KG1 (cell line): ENCODE data around the gene ZNF536.

Experiments
- DNase-seq: peaks from one replicate; lab custom pipeline; 2025; lab: John Stamatoyannopoulos, UW

The ZNF536 gene

DNA sequence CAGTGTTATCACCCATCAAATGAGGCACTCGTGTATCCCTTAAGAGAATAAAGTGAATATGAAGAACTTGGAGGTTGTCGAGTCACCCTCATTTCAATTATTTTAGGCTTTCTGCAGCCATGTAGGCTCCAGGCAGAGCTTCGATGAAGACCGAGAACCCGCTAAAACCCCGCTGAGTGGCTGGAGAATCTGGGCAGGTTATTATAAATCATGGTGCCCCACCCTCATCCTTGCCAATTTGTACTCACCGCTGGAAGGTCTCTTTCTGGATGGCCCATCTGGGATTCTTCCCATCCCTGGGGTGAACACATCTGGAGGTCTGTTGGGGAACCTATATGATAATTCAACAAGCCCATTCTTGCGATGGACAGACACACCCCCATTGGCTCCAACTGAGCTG lies 190.8 kb downstream of the ZNF536 start:
- no peak for DNase-seq

DNA sequence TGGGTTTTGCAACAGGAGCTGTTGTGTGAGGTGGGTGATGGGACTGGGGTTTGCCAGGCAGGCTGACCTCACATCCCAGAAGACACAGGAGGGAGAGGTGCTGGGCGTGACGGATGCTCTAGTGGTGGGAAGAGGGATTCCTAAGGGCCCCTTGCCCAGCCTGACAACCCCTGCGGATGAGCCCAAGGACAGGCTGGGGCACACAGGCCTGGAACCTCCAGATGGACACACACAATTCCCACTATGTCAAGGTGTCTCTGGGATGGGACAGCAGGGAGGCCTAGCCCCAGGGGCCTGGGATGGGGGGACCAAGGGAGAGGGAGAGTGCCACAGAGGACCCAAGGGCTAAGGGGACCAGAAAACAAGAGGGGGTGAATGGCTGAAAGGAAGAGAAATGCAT lies 191.5 kb downstream of the ZNF536 start:
- no peak for DNase-seq

DNA sequence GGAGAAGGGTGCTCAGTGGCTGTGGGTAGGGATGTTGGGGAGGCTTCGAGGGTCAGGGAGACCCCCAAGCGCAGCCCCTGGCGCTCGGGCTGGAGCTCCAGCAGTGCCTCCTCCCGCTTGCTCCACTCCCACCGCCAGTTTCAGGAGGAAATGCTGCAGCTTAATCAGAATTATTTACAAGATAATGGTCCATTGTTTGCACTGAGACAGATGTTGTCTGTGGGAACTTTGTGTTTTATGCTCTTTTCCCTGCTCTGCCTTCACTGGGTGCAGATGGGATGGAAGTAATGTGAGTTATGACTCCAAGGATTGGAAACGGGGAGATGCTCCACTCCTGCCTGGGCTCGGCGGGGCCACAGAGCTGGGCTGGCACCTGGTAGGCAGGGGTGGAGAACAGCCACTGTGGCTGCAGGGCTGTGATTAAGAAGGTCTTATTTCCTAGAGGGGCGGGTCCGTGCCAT lies 192.4 kb downstream of the ZNF536 start:
- no peak for DNase-seq

DNA sequence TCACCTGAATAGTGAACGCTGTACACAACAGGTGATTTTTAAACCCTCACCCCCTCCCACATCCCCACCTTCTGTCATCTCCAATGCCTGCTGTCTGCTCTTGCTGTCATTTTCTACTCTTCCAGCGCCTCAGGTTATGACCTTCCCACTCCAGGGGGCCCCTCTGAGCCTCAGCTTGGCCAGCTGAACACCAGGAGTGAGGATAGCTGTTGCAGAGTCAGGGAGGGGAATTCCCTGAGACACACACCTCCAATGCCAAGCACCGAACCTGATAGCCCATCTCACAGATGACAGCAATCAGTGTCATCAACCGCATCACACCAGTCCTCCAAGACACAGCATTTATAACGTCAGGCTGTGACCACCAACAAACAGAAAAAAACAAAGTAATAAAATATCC lies 193.5 kb downstream of the ZNF536 start:
- DNase-seq, result no peak

DNA sequence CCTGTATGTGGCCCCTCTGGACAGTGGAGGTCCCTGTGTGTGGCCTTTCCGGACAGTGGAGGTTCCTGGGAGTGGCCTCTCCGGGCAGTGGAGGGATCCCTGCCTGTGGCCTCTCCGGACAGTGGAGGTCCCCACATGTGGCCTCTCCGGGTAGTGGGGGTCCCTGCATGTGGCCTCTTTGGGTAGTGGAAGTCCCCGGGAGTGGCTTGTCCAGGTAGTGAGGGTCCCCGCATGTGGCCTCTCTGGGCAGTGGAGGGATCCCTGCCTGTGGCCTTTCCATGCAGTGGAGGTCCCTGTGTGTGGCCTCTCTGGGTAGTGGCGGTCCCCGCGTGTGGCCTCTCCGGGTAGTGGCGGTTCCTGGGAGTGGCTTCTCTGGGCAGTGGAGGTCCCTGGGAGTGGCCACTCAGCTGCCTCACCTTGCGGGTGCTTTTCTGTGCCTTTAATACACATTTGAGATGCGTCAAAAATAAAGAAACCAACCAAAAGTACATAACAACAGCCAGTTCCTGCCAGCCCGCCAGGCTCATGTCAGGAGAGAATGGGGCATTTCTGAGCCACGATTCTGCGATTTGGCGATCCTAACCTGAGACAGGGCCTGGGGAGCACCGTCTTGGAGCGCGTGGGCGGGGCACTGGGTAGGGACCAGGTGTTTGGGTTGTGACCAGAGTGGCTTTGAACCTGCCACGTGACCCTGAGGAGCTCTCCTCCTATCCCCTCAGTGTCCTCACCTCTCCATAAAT lies 194.7 kb downstream of the ZNF536 start:
- DNase-seq, result no peak

DNA sequence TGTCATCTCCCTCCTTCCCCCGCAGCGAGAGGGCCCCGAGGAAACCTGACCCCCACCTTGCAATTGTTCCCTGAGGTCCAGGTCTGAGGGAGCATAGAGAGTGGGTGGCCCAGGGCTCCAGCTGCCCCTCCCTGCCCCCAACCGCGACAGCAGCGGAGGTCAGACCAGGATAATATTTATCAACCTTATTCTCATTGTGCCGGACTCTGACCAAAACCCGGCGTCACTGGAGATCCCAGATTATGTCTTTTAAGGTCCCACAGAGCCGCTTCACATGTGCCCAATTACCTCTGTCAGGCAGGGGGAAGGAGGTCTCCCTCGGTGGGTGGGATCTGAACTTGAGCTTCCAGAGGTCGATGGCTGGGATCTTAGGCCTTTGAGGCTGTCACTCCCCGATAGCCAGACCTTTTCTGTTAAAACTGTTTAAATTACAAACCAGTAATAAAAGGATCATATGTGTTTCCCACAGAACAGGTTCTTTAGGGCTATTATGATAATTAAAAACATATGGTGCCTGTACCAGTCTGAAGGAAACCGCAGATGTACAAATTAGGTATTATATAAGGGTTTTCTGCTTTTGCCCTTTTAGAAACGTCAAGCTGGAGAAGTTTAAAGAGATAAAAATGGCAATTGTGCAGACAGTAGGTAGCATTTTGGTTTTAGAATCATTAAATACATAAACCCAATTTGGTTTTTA lies 195.5 kb downstream of the ZNF536 start:
- no peak for DNase-seq

DNA sequence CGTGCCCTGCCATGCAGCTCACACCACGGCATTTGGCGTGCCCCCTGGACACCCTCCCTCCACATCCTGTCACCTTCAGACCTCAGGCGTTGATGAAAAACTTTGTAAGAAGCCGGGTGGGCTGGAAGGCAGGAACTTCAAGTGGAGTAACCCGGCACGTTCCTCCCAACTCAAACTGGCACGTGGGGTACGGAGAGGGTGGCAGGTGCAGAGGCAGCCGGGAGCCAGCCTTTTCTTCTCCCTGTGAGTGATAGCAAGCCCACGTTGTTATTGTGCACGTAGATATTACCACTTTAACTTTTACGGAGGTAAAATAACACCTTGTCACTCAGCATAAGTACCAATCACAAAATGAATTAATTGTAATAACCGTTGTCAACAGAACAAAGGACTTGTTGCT lies 198.0 kb downstream of the ZNF536 start:
- DNase-seq, result no peak

DNA sequence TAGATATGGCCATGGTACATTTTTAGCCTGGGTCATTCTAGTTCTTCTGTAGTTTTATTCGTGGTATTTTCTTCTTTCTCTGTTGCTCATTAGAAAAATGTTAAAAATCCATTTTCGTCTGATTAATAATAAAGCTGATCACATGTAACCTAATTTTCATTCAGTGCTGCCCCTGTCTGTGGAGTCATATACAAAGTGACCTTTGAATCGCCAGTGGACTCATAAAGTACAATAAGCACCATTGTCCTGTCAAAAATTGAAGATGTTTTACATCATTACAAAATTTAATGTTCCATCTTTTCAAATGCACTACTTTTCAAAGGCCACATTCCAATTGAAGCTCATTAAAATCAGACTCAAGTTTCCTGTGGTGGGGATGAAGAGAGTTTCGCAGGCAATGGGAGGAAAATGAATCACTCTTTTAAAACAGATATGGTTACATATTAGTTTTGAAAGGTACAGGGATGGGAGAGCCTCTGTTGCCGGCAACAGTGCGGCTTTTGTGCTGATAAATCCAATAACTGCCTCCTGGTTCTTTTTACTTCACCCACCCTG lies 205.4 kb downstream of the ZNF536 start:
- no peak for DNase-seq

DNA sequence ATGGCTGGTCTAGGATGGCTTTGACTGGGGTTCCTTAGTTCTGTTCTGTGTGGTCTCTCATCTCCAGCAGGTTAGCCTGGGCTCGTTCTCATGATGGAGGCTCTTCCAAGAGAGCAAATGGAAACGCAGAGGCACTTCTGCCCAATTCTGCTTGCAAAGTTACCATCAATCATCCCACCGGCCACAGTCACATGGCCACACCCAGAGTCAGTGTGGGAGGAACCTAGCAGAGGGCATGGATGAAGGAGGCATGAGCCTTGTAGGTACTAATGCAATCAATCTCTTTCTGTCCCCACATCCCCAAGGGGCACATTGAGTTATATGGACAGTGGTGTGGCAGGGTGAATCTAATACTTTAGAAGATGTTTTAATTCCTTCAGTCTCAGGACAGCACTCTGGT lies 207.2 kb downstream of the ZNF536 start:
- no peak for DNase-seq

DNA sequence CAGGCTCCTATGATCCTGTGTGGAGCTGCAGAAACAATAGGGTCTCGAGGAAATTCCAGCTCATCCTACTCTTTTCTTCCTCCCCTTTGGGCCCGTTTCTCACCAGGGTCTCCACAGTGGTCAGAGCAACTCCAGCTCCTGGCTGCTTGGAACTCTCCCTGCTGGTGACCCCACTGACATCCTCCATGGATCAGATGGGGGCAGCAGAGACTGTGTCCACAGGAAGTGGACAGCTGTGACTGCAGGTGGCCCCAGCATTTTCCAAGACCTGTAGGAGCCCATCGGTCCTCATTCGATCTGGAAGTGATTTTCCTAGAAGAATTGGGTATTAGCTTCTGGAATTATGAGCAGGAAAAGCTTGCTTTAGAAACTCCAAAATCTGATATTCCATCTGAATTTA lies 208.5 kb downstream of the ZNF536 start:
- DNase-seq, result no peak

DNA sequence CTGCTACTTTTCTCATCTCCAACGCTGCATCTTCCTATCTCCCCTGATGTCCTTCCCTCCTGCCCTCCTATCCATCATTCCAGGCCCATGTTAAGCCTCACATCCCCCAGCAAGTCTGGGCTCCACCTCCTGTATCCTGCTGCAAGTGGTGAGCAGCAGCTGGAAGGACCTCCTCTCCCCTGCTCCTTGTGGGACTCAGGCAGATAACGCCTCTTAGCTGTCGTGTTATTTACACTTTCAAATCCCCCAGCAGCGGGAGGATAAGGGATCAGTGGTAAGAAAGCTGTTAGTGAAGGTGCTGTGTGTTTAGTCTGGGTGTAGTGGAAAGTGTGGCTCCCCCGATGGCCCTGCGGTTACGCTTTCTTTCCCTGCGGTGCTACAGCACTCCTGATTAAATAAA lies 211.9 kb downstream of the ZNF536 start:
- no peak for DNase-seq

DNA sequence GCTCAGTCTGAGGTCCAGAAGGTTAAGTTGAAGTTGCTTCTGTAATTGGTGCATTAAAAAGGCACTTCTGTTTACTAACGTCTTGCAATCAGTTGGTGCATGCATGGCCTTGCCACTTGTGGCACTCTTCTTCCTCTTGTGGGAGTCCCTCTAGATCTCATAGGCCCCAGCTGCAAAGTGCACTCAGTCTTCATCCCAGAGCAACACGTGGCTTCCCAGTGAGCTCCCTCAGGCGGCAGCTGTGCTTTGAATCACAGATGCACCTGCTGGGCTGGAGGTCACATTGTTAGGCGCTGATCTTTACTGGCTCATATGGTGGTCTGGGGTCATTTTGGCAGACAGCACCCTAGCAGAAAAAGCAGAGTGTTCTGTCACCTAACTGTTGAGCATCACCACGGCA lies 215.7 kb downstream of the ZNF536 start:
- DNase-seq, result no peak

DNA sequence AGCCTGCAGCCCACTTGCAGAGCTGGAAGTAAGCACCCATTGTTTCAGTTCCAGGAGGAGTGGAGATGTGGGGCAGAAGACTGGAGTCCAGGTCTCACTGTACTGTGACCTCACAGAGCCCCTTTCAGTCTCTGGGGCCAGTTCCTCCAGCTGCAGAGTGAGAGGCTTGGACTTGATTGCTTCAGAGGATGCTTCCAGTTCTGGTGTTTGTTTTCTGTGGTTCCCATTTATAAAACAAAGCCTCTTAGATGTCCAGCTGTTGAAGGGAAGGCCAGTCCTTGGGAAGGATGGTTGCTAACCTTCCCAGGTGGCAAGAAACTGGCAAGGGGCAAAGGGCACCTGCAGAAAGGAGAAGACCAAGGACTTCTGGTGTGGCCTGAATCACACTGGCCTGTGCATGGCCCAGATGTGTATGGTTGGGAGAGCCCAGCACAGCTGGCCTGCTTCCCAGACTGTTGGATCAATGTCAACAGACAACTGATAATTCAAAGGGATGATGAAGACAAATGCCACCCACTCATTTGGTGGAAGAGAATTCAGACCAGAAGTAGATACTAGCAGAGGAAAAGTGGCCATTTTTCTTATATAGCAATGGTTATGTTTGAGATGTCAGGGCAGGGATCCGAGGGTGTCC lies 218.5 kb downstream of the ZNF536 start:
- no peak for DNase-seq

DNA sequence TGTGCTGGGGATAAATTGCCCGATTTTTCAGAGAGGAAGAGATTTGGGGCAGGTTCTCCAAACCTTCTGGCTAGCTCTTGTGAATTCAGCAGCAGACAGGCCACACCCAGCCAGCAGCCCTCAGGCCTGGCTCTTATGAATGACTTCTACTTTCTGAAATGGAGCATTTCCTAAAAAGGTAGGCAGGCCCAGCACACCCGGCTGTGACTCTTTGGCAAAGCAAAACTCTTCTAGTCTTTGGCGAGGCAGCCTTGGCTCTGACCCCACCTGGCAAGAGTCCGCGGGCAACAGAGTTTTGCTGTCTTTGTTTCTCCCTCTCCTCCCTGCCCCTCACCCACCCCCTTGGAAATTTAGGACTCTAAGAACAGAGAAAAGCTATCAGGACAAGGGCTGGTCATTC lies 221.2 kb downstream of the ZNF536 start:
- DNase-seq, result no peak

DNA sequence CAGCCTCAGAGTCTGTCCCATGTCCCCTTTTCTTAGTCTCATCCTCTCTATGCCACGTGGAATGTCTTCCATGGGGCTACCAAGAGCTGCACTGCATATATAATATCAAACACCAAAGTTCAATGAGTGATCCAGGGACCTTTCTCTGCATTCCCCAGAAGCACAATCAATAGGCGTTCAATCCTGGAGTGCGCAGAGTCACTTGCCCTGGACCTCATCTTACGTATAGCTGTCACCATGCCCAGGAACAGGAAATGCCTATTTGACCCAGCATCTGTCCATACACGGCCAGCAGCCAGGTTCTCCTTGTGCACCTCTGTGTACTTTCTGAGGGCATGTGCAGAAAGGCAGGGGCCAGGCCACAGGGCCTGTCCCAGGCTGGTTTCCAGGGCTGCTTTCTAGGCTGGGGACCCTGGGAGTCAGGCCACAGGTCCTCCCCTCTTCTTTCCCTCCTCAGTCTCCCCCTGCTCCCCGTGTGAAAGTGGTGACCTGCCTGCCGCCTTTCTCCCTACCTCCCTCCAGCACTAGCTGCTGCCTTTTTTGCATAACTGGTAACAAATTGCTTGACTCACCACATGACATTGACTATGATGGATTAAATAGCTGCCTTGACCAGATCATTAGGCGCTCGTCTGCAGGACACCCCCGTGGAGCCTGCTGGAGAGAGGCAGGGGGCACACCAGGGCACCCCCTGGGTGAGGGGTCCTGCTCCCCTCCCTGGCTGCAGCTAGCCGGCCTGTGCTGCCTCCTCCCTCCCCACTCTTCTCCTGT lies 222.0 kb downstream of the ZNF536 start:
- DNase-seq, result no peak

DNA sequence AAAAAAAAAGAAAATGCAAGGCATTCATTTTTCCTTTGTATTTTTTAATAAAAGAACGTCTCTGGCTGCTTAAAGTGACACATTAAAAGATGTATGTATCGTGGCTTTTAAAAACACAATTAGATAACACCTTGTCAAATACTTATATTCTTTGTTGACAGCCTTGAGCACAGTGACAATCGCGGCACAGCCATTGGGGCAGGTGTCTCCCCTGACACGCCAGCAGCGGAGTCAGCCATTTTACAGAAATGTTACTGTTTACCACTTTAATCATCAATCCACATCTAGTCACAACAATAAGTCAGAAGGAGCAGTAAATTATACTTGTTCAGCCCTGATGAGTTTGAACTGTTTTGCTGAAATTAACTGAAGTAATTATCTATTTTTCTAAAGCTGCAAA lies 224.1 kb downstream of the ZNF536 start:
- no peak for DNase-seq

DNA sequence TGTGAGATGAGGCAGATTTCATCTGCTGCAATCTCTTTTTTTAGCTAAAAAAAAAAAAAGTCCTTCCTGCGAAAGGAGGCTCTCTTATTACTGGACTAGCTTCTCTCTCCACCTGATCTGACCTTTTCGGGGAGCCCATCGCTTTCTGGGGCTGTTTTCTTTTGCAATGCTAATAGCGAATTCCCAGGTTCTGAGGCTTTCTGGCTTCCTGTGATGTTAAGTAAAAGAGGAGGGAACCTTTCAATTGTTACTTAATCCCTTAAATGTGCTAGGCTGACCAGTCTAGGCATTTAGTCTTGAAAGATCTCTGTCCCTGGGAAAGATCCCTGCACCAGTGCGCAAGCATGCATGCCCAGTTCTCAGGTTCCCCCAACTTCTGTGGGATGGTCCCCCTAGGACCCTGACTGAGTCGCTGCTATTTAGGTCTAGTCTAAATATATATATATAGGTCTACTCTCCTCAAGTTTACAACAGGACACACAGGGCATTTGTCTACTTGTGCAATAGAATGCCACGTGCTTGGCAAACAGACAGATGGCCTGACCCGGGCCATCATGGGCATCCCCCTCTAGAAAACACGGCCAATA lies 224.7 kb downstream of the ZNF536 start:
- no peak for DNase-seq

DNA sequence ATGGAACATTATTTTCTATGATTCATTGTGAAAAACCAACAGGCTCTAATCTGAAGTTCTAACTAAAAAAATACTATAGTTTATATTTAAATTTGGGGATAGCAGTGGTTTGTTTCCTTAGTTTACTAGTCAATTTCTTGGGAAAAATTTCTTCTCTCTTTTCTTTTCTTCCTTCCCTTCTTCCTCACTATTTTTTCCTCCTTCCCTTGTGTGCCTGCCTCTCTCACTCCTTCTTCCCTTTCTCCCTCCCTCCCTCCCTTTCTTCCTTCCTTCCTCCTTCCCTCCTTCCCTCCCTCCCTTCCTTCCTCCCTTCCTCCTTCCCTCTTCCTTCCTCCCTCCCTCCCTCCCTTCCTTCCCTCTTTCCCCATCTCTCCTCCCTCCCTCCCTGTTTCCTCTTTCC lies 226.5 kb downstream of the ZNF536 start:
- DNase-seq, result no peak

DNA sequence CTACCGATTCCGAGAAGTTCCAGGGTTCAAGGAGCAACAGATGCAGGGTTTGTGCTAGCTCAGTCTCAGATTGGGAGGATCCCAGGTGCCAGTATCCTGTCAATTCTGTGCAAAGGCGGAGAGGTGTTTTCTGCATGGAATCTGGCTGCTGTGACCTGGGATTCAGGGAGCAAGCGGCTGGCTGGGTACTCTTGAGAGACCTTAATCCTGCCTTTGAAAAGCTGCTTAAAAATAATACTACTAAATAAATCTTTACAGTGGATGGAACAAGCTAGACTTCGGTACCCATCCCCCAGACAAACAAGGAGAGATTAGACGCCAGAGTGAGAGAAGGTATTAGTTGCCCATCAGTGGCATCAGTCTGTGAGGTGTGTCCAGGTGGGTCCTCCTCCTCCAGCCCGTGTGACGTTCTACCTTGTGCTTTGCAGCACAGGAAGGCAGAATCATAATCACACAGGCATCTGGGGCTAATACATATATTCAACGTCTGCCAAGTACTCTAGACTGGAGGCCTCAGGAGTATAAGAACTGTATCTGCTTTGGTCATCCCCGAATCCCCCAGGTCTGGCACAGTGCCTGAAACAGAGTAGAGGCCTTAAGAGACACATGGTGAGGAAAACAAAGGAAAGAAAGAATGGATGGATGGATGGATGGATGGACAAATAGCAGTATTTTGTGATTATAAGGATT lies 230.6 kb downstream of the ZNF536 start:
- DNase-seq, result no peak

DNA sequence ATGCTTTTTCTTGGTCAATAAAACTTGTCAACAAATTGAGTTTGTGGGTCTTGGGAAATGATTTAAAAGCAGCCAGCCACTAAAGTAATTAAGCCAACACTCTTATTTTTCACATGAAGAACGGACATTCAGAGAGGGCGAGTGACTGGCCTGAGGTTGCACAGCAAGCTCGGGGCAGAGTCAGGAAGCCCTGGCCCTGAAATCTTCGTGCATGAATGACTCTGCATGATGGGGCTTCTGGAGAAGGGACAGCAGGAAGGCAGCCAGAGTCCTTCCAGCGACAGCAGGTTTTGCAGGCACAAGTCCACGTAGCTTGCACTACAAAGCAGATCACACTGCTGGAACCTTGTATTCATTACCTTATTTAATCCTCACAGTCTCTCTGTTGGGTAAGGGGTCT lies 232.5 kb downstream of the ZNF536 start:
- DNase-seq, result no peak

DNA sequence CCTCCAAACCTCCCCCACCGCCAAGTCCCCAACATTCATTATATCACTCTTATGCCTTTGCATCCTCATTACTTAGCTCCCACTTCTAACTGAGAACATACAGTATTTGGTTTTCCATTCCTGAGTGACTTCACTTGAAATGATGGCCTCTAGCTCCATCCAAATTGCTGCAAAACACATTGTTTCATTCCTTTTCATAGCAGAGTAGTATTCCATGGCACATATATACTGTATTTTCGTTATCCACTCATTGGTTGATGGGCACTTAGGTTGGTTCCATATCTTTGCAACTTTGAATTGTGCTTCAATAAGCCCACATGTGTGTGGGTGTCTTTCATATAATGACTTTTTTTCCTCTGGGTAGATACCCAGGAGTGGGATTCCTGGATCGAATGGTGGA lies 233.1 kb downstream of the ZNF536 start:
- no peak for DNase-seq
